Activated naive CD8-positive, alpha-beta T cell treated with anti-CD3 and anti-CD28 coated beads, Interleukin-2, amount 50 U/mL, for 16 hours (primary cell): ENCODE results near the gene TMEM167B.
"Not testable (repeated sequence)": the region's sequence is repeated elsewhere in the genome, so short reads cannot be mapped to it uniquely, and the experiment has no call there.

Source experiments
- DNase-seq: peaks from one replicate; pipeline ENCODE4 v3.0.0-alpha.2; 2020; ENCODE audit warnings: low read depth, low spot score

Gene TMEM167B

GRCh38 chr1:109112652-109113285 lies 22.2 kb downstream of the TMEM167B start:
- peak; percentile 70 for DNase-seq

GRCh38 chr1:109113590-109114341 lies 23.2 kb downstream of the TMEM167B start, which contains the start of gene ELAPOR1:
TSS of gene ELAPOR1 (plus strand) at chr1:109114115. CDS start at chr1:109114184, 69 bp downstream.
- peak; percentile 62 for DNase-seq

- DNase-seq, result no peak
Measured at GRCh38 chr1:109114342-109114674, 23.7 kb downstream of the TMEM167B start.

GRCh38 chr1:109115685-109116084 lies 25.1 kb downstream of the TMEM167B start:
- DNase-seq, result no peak

GRCh38 chr1:109116286-109116685 lies 25.7 kb downstream of the TMEM167B start:
- no peak for DNase-seq

GRCh38 chr1:109118089-109118488 lies 27.5 kb downstream of the TMEM167B start:
- DNase-seq, result no peak

GRCh38 chr1:109120356-109120755 lies 29.8 kb downstream of the TMEM167B start:
- no peak for DNase-seq

- DNase-seq, result no peak
Measured at GRCh38 chr1:109131059-109131458, 40.5 kb downstream of the TMEM167B start.

- DNase-seq, result no peak
Measured at GRCh38 chr1:109131800-109132199, 41.2 kb downstream of the TMEM167B start.

- no peak for DNase-seq
Measured at GRCh38 chr1:109133002-109133706, 42.6 kb downstream of the TMEM167B start.

- DNase-seq, result no peak
Measured at GRCh38 chr1:109133815-109134214, 43.3 kb downstream of the TMEM167B start.

GRCh38 chr1:109134423-109134822 lies 43.9 kb downstream of the TMEM167B start:
- DNase-seq, result no peak

- DNase-seq, result no peak
Measured at GRCh38 chr1:109135940-109136339, 45.4 kb downstream of the TMEM167B start.

GRCh38 chr1:109136766-109137165 lies 46.2 kb downstream of the TMEM167B start:
- no peak for DNase-seq

GRCh38 chr1:109137958-109138357 lies 47.4 kb downstream of the TMEM167B start:
- no peak for DNase-seq

GRCh38 chr1:109138358-109138757 lies 47.8 kb downstream of the TMEM167B start:
- no peak for DNase-seq

- no peak for DNase-seq
Measured at GRCh38 chr1:109140392-109140791, 49.8 kb downstream of the TMEM167B start.

GRCh38 chr1:109142260-109142659 lies 51.7 kb downstream of the TMEM167B start:
- no peak for DNase-seq

GRCh38 chr1:109142725-109143124 lies 52.2 kb downstream of the TMEM167B start:
- not testable (repeated sequence) for DNase-seq
